Measurements from ENCODE around the gene AHNAK2.

Gene AHNAK2

GRCh38 chr14:105020815-105021655 is 42.9 kb upstream of the AHNAK2 start, which contains the start of gene CDCA4:
CDCA4 (minus strand) TSS chr14:105021083; CDS start chr14:105011929, 9,154 bp downstream.
- no peaks in the 10 kb centered on the region for H3K27me3 ChIP-seq (ENCODE audit: control insufficient read depth in 1 of 2, insufficient read depth in 2 of 2, low read length in 2 of 2)
- peak within 1 kb of the TSS; percentile 75 to 88 for H3K4me3 ChIP-seq (ENCODE audit: low read depth in 1 of 2, low read length in 2 of 2)
- peaks cover 13 to 36% of the 10 kb centered on the region in 2 donors for H3K4me1 ChIP-seq (ENCODE audit: control insufficient read depth in 1 of 2, insufficient read depth in 2 of 2, low read length in 2 of 2)
- H3K9me3 ChIP-seq (ENCODE audit: control insufficient read depth in 1 of 2, low read length in 2 of 2), result no peaks in the 10 kb centered on the region
- peak within 1 kb of the TSS; percentile 70 to 83 for H3K9ac ChIP-seq (ENCODE audit: low read depth in 1 of 2, low read length in 2 of 2)
- no peaks in the 10 kb centered on the region for H3K36me3 ChIP-seq (ENCODE audit: control insufficient read depth in 1 of 2, insufficient read depth in 2 of 2, low read length in 2 of 2)
- H3K27ac ChIP-seq (ENCODE audit: low read depth, low read length), result peak within 1 kb of the TSS; percentile 75

DNA sequence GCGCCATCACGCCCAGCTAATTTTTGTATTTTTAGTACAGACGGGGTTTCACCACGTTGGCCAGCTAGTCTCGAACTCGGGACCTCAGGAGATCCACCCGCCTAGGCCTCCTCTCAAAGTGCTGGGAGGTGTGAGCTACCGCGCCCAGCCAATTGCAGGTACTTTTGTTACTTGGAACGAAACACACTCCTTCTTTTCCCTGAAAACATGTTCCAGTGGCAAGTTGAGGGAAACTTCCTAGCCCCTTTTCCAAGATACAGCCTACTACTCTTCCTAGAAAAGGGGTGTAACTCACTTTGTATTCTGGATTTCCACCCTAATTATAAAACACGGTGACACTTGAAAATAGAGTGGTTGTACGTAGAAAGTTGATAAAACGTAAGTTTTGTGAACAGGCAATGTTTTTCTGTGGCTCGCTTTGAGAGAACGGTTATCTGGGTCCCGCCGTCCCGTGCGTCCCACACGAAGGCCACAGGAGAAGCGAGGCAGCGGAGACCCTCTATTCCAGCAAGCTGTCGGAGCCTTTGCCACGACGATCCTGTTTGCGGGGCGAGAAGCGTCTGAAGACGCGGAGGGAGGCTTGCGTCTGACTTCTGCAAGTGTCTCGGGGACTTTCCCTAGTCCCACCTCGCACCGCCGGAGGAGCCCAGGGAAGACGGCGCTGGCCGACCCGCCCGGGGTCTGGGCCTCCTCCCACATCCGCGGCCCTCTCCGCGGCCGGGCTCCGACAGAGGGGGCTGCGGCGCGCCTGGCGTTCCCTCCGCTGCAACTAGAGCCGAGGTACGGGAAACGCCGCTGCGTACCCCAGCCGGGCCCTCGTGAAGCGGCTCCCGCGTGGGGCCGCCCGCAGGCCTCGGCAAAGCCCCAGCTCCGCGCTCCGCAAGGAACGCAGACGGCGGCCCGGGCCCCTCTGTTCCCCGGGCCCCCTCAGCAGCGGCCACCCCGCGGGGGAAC is 42.0 kb upstream of the AHNAK2 start:
- H3K27ac ChIP-seq (ENCODE audit: low read depth, low read length), result peak overlapping the region; percentile 67
- peak overlapping the region; percentile 58 to 70 for H3K9ac ChIP-seq (ENCODE audit: low read depth in 1 of 2, low read length in 2 of 2)
- no peaks in the 10 kb centered on the region for H3K9me3 ChIP-seq (ENCODE audit: control insufficient read depth in 1 of 2, low read length in 2 of 2)

DNA sequence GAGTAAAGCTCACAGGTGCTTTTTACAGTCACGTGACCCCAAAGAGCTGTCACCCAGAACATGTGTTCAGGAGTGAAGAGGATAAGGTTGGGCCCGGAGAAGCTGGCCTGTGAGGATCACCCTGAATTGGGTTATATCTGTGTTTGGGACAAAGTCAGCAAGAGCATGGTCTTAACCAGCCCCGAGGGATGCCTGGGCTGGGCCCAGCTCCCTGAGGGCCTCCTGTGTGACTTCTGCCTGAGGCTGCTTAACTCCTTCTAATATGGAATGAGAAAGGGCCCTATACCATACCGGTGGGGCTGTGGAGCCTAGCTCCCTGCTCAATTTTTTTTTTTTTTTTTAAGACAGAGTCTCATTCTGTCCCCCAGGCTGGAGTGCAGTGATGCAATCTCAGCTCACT is 40.2 kb upstream of the AHNAK2 start:
- no peaks in the 10 kb centered on the region for H3K9me3 ChIP-seq (ENCODE audit: control insufficient read depth in 1 of 2, low read length in 2 of 2)

More for the DNA sequence above, 42.0 kb upstream of the AHNAK2 start:
- peaks cover 13 to 36% of the 10 kb centered on the region in 2 donors for H3K4me1 ChIP-seq (ENCODE audit: control insufficient read depth in 1 of 2, insufficient read depth in 2 of 2, low read length in 2 of 2)
- no peaks in the 10 kb centered on the region for H3K27me3 ChIP-seq (ENCODE audit: control insufficient read depth in 1 of 2, insufficient read depth in 2 of 2, low read length in 2 of 2)
- no peaks in the 10 kb centered on the region for H3K36me3 ChIP-seq (ENCODE audit: control insufficient read depth in 1 of 2, insufficient read depth in 2 of 2, low read length in 2 of 2)
- peak overlapping the region; percentile 71 to 74 for H3K4me3 ChIP-seq (ENCODE audit: low read depth in 1 of 2, low read length in 2 of 2)

DNA sequence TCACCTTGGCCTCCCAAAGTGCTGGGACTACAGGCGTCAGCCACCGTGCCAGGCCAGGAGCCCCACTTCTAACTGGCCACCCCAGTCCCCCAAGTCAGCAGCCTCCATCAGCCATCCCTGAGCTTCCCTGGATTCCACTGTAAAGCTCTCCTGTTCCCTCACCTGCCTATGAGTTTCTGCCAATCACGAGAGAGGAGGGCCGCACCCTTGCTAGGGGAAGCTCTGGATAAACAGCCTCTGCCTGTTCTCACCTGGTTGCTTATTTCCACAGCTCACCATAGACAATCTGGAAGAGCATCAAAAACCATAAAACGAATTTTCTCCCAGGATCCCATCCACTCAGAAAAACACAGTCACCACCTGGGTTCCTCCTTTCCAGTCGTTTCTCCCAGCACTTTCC is 37.7 kb upstream of the AHNAK2 start:
- peaks cover 2 to 11% of the 10 kb centered on the region in 2 donors for H3K36me3 ChIP-seq (ENCODE audit: control insufficient read depth in 1 of 2, insufficient read depth in 2 of 2, low read length in 2 of 2)
- no peak overlapping the region for H3K9ac ChIP-seq (ENCODE audit: low read depth in 1 of 2, low read length in 2 of 2)
- no peaks in the 10 kb centered on the region for H3K27me3 ChIP-seq (ENCODE audit: control insufficient read depth in 1 of 2, insufficient read depth in 2 of 2, low read length in 2 of 2)
- H3K4me3 ChIP-seq (ENCODE audit: low read depth in 1 of 2, low read length in 2 of 2), result no peak overlapping the region
- H3K27ac ChIP-seq (ENCODE audit: low read depth, low read length), result no peak overlapping the region
- H3K4me1 ChIP-seq (ENCODE audit: control insufficient read depth in 1 of 2, insufficient read depth in 2 of 2, low read length in 2 of 2), result peaks cover 13 to 25% of the 10 kb centered on the region in 2 donors
- H3K9me3 ChIP-seq (ENCODE audit: control insufficient read depth in 1 of 2, low read length in 2 of 2), result no peaks in the 10 kb centered on the region

More for the DNA sequence above, 40.2 kb upstream of the AHNAK2 start:
- Histone ChIP-seq H3K4me1 (ENCODE audit: control insufficient read depth in 1 of 2, insufficient read depth in 2 of 2, low read length in 2 of 2) (peaks cover 13 to 36% of the 10 kb centered on the region in 2 donors), H3K36me3 (ENCODE audit: control insufficient read depth in 1 of 2, insufficient read depth in 2 of 2, low read length in 2 of 2) (no peaks in the 10 kb centered on the region), H3K27me3 (ENCODE audit: control insufficient read depth in 1 of 2, insufficient read depth in 2 of 2, low read length in 2 of 2) (no peaks in the 10 kb centered on the region), H3K27ac (ENCODE audit: low read depth, low read length) (no peak overlapping the region), H3K4me3 (ENCODE audit: low read depth in 1 of 2, low read length in 2 of 2) (no peak overlapping the region), H3K9ac (ENCODE audit: low read depth in 1 of 2, low read length in 2 of 2) (no peak overlapping the region)

DNA sequence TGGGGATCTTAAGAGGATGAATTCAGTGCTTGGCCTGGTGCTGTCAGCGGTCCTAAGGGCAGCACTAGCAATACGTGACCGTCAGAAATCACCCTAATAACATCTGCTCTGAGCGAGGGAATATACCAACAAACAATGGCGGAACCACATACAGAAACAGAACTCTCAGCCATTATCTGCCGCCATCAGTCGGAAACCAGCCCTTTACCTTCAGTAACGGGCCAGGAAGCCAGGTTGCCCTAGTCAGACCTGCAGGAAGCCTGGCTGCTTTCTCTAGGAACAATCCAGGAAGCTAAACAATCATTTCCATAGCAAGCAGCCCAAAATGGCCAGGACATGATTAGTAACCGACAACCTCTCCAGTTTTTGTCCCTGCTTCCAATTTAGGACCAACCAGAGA is 37.1 kb upstream of the AHNAK2 start:
- Histone ChIP-seq H3K27me3 (ENCODE audit: control insufficient read depth in 1 of 2, insufficient read depth in 2 of 2, low read length in 2 of 2) (no peaks in the 10 kb centered on the region), H3K4me1 (ENCODE audit: control insufficient read depth in 1 of 2, insufficient read depth in 2 of 2, low read length in 2 of 2) (peaks cover 13 to 24% of the 10 kb centered on the region in 2 donors), H3K4me3 (ENCODE audit: low read depth in 1 of 2, low read length in 2 of 2) (no peak overlapping the region), H3K27ac (ENCODE audit: low read depth, low read length) (no peak overlapping the region), H3K9me3 (ENCODE audit: control insufficient read depth in 1 of 2, low read length in 2 of 2) (no peaks in the 10 kb centered on the region), H3K9ac (ENCODE audit: low read depth in 1 of 2, low read length in 2 of 2) (no peak overlapping the region), H3K36me3 (ENCODE audit: control insufficient read depth in 1 of 2, insufficient read depth in 2 of 2, low read length in 2 of 2) (peaks cover 4 to 16% of the 10 kb centered on the region in 2 donors)

DNA sequence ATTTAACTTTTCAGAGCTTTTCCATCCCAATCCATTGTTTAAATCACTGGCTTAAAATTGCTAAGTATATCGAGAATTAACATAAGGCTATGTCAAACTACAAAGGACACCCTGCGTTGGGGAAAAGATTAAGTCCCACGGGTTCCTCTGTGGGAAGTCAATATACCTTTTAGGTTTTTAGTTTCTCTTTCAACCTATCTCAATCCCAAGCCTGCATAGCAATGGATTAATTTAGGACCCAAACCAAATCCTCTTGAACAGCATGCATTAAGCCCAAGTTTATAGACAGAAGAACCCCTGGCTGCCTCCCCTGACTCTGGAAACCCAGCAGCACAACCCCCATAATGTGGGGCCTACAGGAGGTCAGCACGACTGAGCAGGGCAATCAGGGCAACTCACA is 36.5 kb upstream of the AHNAK2 start:
- no peak overlapping the region for H3K4me3 ChIP-seq (ENCODE audit: low read depth in 1 of 2, low read length in 2 of 2)
- H3K27ac ChIP-seq (ENCODE audit: low read depth, low read length), result no peak overlapping the region
- no peaks in the 10 kb centered on the region for H3K9me3 ChIP-seq (ENCODE audit: control insufficient read depth in 1 of 2, low read length in 2 of 2)
- H3K9ac ChIP-seq (ENCODE audit: low read depth in 1 of 2, low read length in 2 of 2), result no peak overlapping the region
- H3K36me3 ChIP-seq (ENCODE audit: control insufficient read depth in 1 of 2, insufficient read depth in 2 of 2, low read length in 2 of 2), result peaks cover 10 to 21% of the 10 kb centered on the region in 2 donors
- H3K27me3 ChIP-seq (ENCODE audit: control insufficient read depth in 1 of 2, insufficient read depth in 2 of 2, low read length in 2 of 2), result no peaks in the 10 kb centered on the region
- peaks cover 7 to 18% of the 10 kb centered on the region in 2 donors for H3K4me1 ChIP-seq (ENCODE audit: control insufficient read depth in 1 of 2, insufficient read depth in 2 of 2, low read length in 2 of 2)

GRCh38 chr14:105014032-105014431 is 35.9 kb upstream of the AHNAK2 start:
- Histone ChIP-seq H3K4me3 (ENCODE audit: low read depth in 1 of 2, low read length in 2 of 2) (no peak overlapping the region), H3K4me1 (ENCODE audit: control insufficient read depth in 1 of 2, insufficient read depth in 2 of 2, low read length in 2 of 2) (peaks cover 1 to 12% of the 10 kb centered on the region in 2 donors), H3K27me3 (ENCODE audit: control insufficient read depth in 1 of 2, insufficient read depth in 2 of 2, low read length in 2 of 2) (no peaks in the 10 kb centered on the region), H3K9ac (ENCODE audit: low read depth in 1 of 2, low read length in 2 of 2) (no peak overlapping the region), H3K36me3 (ENCODE audit: control insufficient read depth in 1 of 2, insufficient read depth in 2 of 2, low read length in 2 of 2) (peaks cover 10 to 27% of the 10 kb centered on the region in 2 donors), H3K9me3 (ENCODE audit: control insufficient read depth in 1 of 2, low read length in 2 of 2) (no peaks in the 10 kb centered on the region), H3K27ac (ENCODE audit: low read depth, low read length) (no peak overlapping the region)

DNA sequence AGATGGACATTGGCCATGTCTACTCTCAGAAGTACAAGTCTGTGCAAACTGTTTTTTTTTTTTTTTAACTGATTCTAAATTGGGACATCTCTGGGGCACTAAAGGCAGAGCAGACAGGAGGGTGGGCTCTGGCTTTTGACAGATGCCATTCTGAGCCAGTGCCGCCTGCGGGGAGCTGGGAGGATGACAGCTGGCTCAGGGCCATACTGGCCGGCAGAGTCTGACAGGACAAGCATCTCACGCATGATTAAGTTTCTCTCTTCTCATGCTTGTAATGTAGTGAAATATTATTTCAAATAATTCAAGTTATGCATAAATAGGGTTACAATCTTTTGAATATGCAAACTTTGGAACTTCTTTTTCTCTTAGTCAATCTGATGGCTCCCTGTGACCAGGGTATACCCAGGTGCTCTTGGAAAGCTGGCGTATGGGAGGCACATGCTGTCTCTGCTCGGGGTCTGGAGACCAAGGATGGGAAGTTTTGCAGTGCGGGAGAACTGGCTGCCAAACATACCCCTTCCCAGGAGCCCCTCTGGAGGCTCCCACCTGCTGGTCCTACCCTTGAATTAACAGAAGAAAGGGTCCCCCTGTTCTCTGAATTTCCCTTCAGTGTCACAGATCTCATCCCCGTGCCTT is 35.1 kb upstream of the AHNAK2 start:
- H3K27ac ChIP-seq (ENCODE audit: low read depth, low read length), result no peak overlapping the region
- no peaks in the 10 kb centered on the region for H3K27me3 ChIP-seq (ENCODE audit: control insufficient read depth in 1 of 2, insufficient read depth in 2 of 2, low read length in 2 of 2)
- H3K9me3 ChIP-seq (ENCODE audit: control insufficient read depth in 1 of 2, low read length in 2 of 2), result no peaks in the 10 kb centered on the region
- peaks cover 0 to 7% of the 10 kb centered on the region in 2 donors for H3K4me1 ChIP-seq (ENCODE audit: control insufficient read depth in 1 of 2, insufficient read depth in 2 of 2, low read length in 2 of 2)
- H3K9ac ChIP-seq (ENCODE audit: low read depth in 1 of 2, low read length in 2 of 2), result no peak overlapping the region
- peaks cover 10 to 29% of the 10 kb centered on the region in 2 donors for H3K36me3 ChIP-seq (ENCODE audit: control insufficient read depth in 1 of 2, insufficient read depth in 2 of 2, low read length in 2 of 2)
- no peak overlapping the region for H3K4me3 ChIP-seq (ENCODE audit: low read depth in 1 of 2, low read length in 2 of 2)

- H3K36me3 ChIP-seq (ENCODE audit: control insufficient read depth in 1 of 2, insufficient read depth in 2 of 2, low read length in 2 of 2), result peaks cover 10 to 31% of the 10 kb centered on the region in 2 donors
- no peaks in the 10 kb centered on the region for H3K9me3 ChIP-seq (ENCODE audit: control insufficient read depth in 1 of 2, low read length in 2 of 2)
- peaks cover 0 to 6% of the 10 kb centered on the region in 2 donors for H3K4me1 ChIP-seq (ENCODE audit: control insufficient read depth in 1 of 2, insufficient read depth in 2 of 2, low read length in 2 of 2)
- H3K27me3 ChIP-seq (ENCODE audit: control insufficient read depth in 1 of 2, insufficient read depth in 2 of 2, low read length in 2 of 2), result no peaks in the 10 kb centered on the region
- no peak overlapping the region for H3K9ac ChIP-seq (ENCODE audit: low read depth in 1 of 2, low read length in 2 of 2)
- no peak overlapping the region for H3K27ac ChIP-seq (ENCODE audit: low read depth, low read length)
- H3K4me3 ChIP-seq (ENCODE audit: low read depth in 1 of 2, low read length in 2 of 2), result no peak overlapping the region
These were observed 34.2 kb upstream of the AHNAK2 start for GRCh38 chr14:105012171-105012985.

Data from duodenal mucosa (tissue), 2 donors.